NCI-H1694 treated with DMSO at 0.1 percent for 48 hours (cell line): ENCODE data around the gene RNF175.
A peak's percentile ranks its signal among the peaks of the same experiment; 100 is the strongest.

Experiments
- DNase-seq: peaks from one replicate; lab custom pipeline; 2025; lab: John Stamatoyannopoulos, UW

The RNF175 gene

DNA sequence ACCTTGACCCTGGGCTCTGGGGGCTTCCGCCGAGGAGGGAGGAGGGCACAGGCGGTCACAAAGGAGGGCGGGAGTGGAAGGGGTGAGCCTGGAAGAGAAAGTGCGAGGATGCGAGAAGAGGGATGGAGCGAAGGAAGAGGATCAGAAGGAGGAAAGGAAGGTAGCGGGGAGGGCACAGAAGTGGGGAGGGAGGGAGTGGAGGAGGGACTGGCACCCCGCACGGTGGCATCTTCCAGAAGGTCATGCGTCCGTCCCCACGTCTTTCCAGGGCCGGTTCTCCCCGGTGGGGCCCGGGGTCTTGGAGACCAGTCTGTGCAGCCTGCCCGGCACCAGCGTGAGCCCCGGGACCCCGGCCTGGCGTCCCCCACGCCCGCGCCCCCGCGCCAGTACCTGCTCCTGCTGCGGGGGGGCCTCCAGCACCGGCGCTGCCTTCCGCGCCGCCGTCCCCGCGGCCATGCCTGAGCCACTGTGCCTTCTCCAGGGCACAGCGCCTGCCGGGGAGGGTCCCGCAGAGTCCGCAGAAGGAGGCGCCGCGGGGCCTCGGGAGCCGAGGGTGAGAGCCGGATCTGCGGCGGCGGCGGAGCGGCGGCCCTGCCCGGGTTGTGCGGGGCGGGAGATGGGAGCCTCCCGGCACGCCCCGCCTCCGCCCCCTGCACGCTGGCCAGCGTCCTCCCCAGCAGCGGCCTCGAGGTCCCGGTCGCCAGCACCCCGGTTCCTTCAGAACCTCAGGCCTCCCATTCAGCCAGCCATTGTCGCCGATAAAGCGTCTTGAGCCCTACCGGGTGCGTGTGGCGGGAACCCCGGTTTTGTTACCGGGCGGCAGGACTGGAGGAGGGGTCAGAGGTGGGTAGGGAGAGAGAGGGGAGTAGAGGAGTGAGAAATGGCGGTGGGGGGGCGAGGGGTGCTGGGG lies at the start of gene RNF175:
RNF175 (minus strand) TSS at position 618 of the 910 bp plus-strand sequence; CDS start at position 456, 162 bp downstream.
- no peak for DNase-seq

DNA sequence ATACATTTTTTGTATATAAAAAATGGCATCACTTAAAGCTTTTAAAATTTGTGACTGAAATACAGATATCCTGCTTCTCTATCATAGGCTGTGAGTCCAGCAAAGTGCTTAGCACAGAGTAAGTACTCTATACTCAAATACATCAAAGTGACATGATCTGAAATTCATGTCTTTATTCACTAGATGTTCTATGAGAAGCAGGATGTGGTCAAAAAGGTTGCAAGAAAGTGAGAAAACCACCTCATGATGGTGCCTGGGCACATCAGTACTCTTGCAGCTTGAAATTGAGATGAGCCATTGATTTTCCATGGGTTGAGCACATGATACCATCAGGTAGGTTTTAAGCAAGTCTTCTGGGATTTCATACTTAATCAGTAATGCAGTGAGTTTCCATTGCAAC lies 49.5 kb upstream of the RNF175 start:
- DNase-seq = no peak

DNA sequence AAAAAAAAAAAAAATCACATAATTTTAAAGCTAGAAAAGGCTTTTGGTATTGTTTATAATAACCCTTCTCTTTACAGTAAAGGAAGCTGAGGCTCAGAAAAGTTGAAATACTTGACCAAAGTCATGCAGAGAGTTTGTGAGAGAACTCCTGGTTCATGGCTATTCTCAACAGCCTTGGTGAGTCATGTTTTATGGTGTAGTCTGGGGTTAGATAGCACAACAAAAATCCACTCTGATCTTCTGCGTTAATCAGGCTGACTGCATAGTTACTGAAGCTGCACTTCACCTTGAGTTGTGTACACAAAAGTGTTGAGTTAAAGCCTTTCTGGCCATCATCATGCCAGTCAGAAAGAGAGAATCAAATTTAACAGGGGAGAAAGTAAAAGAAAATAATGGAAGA lies 48.4 kb upstream of the RNF175 start:
- no peak for DNase-seq

DNA sequence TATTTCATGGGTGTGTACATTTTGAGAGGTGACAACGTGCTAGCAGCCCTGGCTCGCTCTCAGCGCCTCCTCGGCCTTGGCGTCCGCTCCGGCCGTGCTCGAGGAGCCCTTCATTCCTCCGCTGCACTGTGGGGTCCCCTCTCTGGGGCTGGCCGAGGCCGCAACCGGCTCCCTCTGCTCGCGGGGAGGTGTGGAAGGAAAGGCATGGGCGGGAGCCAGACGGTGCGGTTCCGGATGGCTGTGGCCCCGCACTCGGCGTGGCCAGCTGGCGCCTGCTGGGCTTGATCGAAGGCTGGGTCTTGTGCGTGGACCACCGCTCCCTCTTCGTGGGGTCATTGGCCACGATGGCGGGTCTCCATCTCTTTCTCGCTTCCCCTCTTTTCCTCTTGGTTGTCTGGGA lies 46.2 kb upstream of the RNF175 start:
- DNase-seq = no peak

DNA sequence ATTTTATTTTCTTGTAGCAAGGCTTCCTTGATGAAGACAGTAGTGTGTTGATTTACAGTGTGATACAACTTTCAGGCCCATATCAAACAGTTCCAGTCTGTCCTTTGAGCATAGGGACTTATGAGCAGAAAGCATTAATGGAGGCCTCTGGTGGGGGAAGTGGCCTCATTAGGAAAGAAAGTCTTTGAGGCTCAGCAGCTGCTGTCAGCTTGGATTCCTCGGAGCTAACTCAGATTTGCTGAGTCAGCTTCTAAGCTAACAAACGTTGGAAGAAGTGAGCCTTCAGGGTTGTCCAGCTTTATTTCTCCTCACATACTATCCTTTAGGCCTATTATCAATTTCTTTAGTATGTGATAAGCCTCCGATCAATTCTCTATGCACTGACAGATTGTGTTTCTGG lies 44.9 kb upstream of the RNF175 start:
- DNase-seq = no peak

DNA sequence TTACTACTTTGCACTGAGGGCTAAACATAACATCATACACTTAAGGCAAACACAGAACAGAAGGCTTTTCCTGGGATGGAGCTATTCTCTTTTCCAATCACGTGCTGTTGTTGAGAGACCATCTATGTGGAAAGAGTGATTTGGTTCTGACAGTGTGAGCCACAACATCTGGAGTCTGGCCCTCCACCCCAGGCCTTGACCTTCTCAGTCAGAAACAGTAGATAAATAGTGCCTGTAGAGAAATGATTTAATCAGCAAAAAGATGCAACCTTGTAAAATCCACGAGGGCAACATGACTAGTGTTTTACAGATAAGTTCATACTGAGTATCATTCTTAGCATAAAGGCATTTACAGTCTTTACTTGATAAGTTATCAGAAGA lies 39.9 kb upstream of the RNF175 start:
- DNase-seq = no peak

DNA sequence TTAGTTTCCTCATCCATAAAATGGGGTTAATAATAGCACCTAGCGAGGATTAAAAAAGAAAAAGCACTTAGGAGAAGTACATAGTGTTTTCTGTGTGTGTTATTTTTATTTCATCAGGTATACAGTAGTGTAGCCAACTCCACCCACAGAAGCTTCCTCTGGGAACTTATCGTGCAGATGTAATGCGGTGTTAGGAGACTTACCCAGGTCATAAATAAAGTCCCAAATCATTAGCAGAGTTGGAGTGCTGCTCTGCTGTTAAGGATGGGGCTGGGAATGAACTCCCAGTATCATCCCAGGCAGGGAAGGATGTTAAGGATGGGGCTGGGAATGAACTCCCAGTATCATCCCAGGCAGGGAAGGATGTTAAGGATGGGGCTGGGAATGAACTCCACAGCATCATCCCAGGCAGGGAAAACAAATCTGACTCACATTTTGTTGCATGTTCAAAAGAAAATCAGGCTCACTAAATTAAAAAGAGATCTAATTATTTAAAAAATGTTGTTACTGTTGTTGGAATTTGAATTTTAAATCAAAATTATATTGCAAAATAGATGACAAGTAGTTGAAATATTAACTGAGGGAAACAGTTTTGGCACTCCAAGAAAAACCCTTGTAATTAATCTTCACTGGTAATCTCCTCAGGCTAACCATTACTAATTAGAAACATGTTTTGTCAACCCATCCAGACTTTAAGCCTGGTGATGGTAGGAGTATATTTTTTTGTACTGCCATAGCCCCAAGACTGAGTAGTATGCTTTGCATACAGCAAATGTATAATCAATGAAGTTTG lies 39.3 kb upstream of the RNF175 start:
- no peak for DNase-seq

DNA sequence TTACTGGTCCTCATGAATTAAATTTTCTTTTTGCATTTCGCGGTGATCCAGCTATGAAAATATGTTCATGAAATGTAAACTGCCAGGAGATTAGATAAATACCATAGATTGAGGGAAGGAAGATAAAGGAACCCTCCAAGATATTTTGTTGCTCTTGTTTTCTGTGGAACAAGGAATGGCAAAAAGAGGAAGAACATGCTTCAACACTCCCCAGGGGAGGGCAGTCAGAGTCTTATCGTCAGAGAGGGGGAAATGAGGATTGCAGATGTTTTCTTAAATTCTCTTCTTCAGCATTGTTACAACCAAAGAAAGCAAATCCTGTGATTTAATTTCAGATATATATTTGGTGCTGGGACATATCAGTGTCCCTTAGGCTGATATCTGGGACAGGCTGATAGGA lies 38.6 kb upstream of the RNF175 start:
- DNase-seq = no peak

DNA sequence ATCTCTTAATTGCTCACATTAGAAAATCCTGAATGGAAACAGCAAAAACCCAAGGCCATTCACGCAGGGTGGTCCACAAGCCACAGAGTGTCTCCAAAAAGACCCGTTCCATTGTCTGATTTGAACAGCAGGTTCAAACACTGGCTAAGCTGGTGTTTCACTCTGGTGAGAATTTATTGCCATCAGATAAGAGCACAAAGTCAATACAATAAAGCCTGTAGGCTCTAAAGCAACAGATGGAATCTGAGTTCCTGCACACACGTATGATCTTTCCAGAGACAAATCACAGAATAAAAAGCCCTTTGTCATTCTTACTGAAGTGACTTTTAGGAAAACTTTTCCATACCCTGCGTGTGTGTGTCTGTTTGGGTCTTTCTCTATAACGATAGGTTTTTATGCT lies 34.2 kb upstream of the RNF175 start:
- DNase-seq = no peak

DNA sequence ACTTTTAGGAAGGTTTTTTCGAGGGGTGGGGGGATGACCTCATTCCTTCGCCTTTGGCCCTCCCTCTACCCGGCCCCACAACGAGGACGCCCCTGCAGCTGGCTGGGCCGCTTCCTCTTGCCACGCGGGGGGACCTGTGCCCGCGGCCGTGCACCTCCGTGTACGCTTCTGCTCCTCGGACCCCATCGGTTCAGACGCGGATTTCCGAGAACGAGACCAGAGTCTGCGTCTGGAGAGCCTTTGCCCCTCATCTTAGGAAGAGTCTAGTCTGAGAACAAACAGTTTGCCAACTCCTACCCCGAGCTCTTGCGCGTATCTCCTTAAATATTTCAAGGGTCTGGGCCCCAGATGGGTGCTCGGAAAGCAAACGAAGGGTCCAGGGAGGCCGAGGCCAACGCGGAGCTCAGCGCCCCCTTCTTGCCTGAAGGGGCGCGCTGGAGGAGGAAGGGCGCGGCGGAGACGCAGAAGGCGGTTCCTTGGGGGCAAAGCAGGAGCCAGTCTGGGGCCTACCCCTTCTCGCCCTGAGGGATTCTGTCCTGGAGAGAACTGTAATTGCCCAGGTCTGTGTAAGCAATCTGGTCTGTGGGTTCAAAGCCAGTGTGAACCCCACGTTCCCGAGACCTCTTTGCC lies 32.9 kb upstream of the RNF175 start:
- no peak for DNase-seq

DNA sequence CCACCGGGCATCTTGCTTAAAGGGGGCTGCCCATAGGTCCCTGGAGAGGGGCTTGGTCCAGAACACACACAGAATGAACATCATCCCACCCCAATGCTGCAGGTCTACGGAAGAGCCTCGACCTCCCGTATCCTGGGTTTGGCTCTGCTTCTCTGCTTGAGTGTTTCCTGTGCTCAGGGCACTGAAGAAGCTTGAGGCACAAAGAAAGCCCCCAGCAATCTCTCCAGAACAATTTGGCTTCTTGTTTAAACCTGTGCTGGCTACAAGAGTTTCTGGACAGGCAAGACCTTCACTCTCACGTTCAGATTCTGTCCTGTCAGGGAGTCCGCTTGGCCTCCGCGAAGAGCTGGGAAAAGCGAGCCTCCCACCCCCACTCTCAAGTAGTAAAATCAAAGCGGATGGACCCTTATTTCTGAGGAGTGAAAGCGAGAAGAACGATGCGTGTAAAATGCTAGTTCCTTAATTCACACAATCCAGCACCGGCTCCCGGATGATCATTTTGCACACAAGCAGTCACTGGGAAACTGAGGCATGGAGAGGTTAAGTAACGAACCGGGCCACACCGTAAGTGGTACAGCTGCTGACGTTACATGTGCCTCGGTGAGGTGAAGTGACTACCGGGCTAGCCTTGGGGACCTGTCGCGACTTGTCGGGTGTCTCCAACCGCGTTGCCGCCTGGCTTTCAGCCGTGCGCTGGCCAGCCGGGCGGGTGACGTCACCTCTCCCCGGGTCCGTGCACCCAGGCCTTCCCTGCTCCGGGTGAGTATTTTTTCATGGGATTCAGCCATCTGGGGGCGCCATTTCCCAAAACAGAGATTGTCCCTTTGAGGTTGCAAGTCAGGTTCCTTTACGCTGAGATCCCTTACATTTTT lies 32.2 kb upstream of the RNF175 start:
- no peak for DNase-seq

DNA sequence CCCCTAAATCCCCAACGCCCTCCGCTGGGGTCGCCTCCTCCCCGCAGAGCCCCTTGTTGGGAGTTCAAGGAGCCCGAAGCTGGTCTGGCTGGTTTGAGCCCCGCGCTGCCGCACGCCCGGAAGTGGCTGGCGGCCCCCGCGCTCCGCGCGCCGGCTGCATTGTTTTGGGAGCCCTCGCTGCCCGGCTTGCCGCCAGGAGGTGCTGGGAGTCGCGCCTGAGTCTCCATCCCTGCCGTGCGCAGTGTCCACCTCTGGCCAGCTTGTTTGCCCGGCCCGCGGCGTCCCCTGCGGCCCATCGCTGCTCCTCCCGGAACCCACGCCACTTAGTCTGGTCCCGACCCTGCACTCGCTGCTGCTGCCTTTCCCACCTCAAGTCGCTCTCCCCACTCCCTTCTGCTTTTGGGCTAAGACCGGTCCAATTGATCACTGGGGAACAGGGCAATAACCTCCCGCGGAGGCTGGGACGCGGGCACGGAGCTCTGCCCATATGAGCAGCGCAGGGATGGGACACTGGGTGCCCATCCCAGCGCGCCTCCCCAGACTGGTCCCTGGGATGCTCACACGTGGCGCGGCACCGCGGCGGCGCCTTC lies 31.2 kb upstream of the RNF175 start:
- no peak for DNase-seq

DNA sequence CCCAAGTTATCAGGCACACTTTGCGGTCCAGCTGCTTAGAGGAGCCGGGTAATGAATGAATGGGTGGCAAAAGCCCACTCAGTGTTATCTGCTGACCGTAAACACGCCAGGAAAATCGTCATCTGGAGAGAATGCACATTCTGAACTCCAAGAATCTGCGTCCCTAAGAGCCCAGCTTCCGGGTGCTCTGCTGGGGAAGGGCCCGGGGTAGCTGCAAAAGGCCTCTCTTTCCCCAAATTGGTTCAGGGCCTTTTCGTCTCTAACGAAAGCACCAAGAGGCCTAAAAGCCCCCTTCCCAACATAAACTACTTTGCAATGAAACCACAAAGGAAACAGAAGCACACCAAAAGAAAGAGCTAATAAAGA lies 30.7 kb upstream of the RNF175 start:
- DNase-seq = no peak

DNA sequence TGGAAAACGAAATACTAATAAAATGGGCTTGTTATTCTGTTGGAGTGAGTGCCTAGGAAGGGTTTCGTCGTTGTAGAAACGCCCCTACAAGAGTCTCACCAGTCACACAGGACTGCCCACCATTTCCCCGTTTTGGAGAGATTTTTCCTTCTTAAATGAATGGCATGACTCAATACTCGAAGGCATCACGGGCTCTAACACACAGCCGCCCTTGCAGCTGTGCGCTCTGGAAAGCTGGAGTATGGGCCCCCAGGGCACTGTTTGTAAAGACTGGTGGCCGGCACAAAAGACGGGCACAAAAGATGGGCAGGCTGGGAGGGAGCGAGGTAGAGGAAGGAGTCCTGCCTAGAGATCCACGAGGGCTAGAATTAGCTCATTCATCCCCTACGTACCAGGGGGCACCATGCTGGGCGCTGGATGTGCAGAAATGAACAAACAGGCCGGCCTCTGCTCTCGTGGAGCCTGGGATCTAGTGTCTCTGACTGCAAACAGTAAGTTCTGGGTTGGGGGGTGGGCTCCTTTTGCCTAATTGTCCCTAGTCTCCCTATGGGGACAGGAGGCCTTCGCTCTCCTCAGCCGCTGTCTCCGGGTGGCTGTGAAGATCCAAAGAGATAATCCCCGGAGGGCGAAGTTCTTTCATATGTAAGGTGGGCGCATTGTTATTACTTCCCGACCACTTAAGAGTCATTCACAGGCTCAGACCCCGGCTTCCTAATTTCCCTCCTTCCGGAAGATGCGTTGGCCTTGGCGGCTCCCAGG lies 30.1 kb upstream of the RNF175 start:
- DNase-seq = no peak

DNA sequence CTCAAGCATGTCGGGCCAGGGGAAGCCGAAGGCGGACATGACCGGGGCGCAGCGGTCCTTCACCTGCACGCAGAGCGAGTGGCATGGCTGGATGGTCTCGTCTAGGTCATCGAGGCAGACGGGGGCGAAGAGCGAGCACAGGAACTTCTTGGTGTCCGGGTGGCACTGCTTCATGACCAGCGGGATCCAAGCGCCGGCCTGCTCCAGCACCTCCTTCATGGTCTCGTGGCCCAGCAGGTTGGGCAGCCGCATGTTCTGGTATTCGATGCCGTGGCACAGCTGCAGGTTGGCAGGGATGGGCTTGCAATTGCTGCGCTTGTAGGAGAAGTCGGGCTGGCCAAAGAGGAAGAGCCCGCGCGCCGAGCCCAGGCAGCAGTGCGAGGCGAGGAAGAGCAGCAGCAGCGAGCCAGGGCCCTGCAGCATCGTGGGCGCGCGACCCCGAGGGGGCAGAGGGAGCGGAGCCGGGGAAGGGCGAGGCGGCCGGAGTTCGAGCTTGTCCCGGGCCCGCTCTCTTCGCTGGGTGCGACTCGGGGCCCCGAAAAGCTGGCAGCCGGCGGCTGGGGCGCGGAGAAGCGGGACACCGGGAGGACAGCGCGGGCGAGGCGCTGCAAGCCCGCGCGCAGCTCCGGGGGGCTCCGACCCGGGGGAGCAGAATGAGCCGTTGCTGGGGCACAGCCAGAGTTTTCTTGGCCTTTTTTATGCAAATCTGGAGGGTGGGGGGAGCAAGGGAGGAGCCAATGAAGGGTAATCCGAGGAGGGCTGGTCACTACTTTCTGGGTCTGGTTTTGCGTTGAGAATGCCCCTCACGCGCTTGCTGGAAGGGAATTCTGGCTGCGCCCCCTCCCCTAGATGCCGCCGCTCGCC lies 28.8 kb upstream of the RNF175 start, which contains the start of gene SFRP2:
SFRP2 (minus strand) TSS at position 671 of the 864 bp plus-strand sequence; CDS start at position 423, 248 bp downstream.
- no peak for DNase-seq

DNA sequence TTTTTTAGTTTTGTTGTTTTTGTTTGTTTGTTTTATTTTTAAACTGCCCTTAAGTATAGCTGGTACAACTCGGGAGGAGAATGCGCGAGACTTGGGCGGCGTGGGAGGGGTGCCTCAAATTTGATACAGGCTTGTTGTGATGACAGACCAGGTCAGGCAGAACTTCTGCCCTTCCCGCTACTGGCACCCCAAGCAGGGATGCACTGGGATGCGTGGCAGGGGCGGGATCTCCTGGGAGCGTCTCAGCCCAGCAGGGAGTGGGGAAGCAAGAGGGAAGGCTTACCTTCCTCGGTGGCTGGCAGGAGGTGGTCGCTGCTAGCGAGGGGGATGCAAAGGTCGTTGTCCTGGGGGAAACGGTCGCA lies 28.2 kb upstream of the RNF175 start:
- DNase-seq = no peak

DNA sequence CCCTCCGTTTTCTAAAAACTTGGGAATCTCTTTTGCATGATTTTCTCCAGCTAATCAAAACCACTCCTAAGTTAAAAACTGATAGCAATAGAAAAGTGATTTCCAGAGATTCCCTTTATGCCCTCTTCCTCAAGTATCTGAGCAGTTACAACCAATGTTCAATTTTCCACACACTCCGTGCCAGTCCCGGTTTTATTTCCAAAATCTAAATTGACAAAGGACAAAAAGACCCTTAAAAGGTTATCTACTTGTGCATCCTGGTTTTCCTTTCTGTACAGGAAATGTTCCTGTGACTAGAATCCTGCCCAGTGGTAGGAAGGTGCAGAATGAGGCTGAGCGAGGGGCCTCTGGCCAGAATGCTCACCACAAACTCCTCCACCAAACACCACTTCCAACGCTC lies 27.8 kb upstream of the RNF175 start:
- DNase-seq = no peak

DNA sequence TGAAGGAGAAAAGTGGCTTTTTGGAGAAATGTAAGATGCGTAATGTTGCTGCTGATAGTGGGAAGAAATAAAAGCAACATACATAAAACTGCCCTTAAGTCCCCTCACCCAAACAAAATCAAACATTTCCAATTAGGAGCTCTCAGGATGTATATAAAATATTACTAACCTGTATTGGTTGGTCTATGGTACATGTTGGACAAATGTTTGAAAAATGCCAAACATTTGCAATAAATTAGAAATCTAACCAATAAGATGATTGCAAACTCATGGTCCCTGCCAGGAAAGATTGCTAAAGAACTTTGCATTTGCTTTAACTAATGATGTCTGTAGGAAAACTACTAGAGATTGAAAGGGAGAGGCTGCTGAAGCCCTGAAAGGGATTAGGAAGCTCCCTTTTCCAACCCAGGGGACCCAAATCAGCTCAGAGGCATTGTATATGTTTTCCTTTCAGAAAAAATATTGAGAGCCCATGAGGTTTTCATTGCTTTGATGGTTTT lies 27.3 kb upstream of the RNF175 start:
- no peak for DNase-seq

DNA sequence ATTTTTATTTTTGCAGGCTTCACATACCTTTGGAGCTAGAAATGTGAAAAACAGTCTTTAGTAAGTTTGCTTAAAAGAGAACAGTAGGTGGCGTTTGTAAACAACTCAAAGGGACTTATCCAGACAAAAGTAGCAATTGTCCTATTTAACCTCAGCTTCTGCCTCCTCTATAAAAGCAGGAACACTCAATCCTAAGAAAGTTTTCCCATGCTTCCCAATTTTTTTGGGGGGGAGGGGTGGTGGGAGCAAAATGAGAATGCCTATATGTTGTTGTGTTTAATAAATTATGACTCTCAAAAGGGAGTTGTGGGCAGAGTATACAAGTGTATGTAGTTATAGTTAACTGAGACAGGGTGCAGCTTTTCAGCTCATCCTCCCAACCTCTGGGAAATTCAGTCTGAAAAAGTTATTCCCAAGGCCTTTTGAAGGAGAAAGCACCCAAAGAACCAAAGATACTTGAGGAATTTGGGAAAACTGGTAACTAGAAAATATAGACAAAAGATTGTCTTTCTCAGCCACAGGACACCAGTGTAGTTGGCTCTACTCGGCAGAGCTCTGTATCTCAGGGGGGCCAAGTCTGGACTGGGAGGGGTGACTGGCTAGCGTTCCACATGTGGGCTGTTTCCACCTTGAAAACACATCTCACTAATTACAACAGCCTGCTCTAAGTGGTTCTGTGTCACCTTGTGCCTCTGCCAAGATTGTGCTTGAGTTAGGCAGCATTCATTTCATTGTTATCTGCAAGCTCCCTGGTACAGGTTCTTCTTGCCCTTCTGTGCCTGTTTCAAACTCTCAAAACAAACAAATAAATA lies 26.3 kb upstream of the RNF175 start:
- peak; percentile 3 for DNase-seq
